ENCODE data around the gene RAB22A.
"Not testable (repeated sequence)": the region's sequence is repeated elsewhere in the genome, so short reads cannot be mapped to it uniquely, and the experiment has no call there.

The RAB22A gene

GRCh38 chr20:58414786-58415185, 105.3 kb downstream of the RAB22A start:
- Mint-ChIP-seq H3K36me3 (ENCODE audit: low read depth) (peaks cover 51% of the 10 kb centered on the region), H3K4me1 (ENCODE audit: low read depth) (peaks cover 61% of the 10 kb centered on the region)
- H3K9me3 Mint-ChIP-seq, DNase-seq, H3K4me3 Mint-ChIP-seq, H3K27ac Mint-ChIP-seq, H3K27me3 Mint-ChIP-seq: not testable (repeated sequence)

- peaks cover 60% of the 10 kb centered on the region for H3K4me1 Mint-ChIP-seq (ENCODE audit: low read depth)
- H3K36me3 Mint-ChIP-seq (ENCODE audit: low read depth) = peaks cover 59% of the 10 kb centered on the region
- H3K27ac Mint-ChIP-seq = peak overlapping the region; percentile 32
Measured at GRCh38 chr20:58416057-58416456, 106.5 kb downstream of the RAB22A start.

GRCh38 chr20:58416835-58417234, 107.3 kb downstream of the RAB22A start:
- H3K4me1 Mint-ChIP-seq (ENCODE audit: low read depth) = peaks cover 63% of the 10 kb centered on the region
- H3K4me3 Mint-ChIP-seq = no peak overlapping the region
- no peaks in the 10 kb centered on the region for H3K27me3 Mint-ChIP-seq
- H3K27ac Mint-ChIP-seq = peak overlapping the region; percentile 32
- peaks cover 66% of the 10 kb centered on the region for H3K36me3 Mint-ChIP-seq (ENCODE audit: low read depth)
- DNase-seq = no peak
- H3K9me3 Mint-ChIP-seq = no peaks in the 10 kb centered on the region

More at GRCh38 chr20:58416057-58416456, 106.5 kb downstream of the RAB22A start:
- Mint-ChIP-seq H3K9me3 (no peaks in the 10 kb centered on the region), H3K4me3 (no peak overlapping the region), H3K27me3 (no peaks in the 10 kb centered on the region)
- DNase-seq = no peak
